ENCODE measurements around the gene MKKS.

Gene MKKS

GRCh38 chr20:10374036-10374435 lies 60.0 kb downstream of the MKKS start:
- DNase-seq (ENCODE audit: low read depth, low spot score) = no peak
- H3K4me1 ChIP-seq (ENCODE audit: control insufficient read depth, insufficient read depth, low read length) = no peaks in the 10 kb centered on the region
- no peaks in the 10 kb centered on the region for H3K36me3 ChIP-seq (ENCODE audit: control insufficient read depth, insufficient read depth, low read length)
- no CpG with 5 or more reads among the region's 2 CpGs for WGBS (ENCODE audit: insufficient coverage, insufficient read length)
- no peak overlapping the region for H3K4me3 ChIP-seq (ENCODE audit: low read length)
- no peak overlapping the region for H3K27ac ChIP-seq (ENCODE audit: low read length)
- H3K9me3 ChIP-seq (ENCODE audit: control insufficient read depth, insufficient read depth, low read length) = no peaks in the 10 kb centered on the region
- no peaks in the 10 kb centered on the region for H3K27me3 ChIP-seq (ENCODE audit: control insufficient read depth, insufficient read depth, low read length)

DNA sequence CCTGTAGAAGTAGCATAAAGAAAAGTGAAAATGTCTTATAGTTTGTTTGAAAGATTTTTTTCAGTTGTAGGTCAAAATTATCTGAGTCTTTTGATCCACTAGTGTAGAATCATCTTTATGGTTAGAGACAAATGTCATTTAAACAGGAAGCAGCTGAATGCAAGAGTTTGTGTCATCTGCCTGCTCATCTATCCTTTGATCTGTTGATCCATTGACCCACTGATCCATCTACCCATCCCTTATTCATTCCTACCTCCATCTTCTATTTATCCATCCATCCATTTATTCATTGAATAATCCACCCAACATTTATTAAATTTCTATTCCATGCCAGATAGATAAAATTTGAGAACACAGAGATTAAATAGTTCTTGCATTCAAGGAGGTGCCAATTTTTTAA lies 62.6 kb downstream of the MKKS start:
- H3K27me3 ChIP-seq (ENCODE audit: control insufficient read depth, insufficient read depth, low read length) = no peaks in the 10 kb centered on the region
- H3K9me3 ChIP-seq (ENCODE audit: control insufficient read depth, insufficient read depth, low read length) = no peaks in the 10 kb centered on the region
- no peak for DNase-seq (ENCODE audit: low read depth, low spot score)
- no peak overlapping the region for H3K4me3 ChIP-seq (ENCODE audit: low read length)
- H3K4me1 ChIP-seq (ENCODE audit: control insufficient read depth, insufficient read depth, low read length) = no peaks in the 10 kb centered on the region
- no peak overlapping the region for H3K27ac ChIP-seq (ENCODE audit: low read length)
- no peaks in the 10 kb centered on the region for H3K36me3 ChIP-seq (ENCODE audit: control insufficient read depth, insufficient read depth, low read length)

DNA sequence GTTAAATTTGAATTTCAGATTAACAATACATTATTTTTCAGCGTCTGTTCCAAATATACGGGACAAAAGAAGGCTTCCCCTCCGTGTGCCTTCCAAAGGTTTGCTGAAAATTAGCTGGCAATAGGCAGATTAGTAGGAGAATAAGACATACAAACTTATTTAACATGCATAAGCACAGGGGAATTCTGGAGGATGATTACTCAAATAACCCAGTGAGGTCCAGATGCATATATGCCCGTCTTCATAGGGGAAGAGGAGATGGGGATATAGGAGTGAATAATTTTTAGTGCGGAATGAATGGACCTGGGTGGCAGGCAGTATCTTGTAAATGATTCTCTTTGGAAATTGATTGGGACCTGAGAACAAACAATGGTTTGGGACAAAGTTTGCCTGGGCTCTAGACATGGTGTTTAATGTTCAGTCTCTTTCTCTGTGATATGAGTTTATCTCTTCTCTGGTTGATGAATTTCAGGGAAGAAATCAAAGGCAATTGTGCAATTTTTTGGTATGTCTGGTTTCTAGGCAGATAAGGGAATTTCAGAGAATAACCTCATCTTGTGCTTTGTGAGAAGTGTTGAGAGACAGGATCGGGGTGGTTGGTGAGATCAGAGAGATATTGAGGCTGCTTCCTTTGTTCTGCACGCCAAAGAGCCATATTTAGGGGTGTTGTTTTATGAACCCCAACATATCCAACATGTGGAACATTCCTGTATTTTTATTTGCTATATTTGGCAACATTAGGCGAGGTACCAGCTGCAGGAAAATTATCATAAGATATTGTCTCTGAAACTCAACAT lies 63.7 kb downstream of the MKKS start:
- no peak overlapping the region for H3K4me3 ChIP-seq (ENCODE audit: low read length)
- WGBS (ENCODE audit: insufficient coverage, insufficient read length) = 100% methylated on average over 1 of the region's 8 CpGs

GRCh38 chr20:10369723-10370090 lies 64.3 kb downstream of the MKKS start:
- Histone ChIP-seq H3K27me3 (ENCODE audit: control insufficient read depth, insufficient read depth, low read length) (no peaks in the 10 kb centered on the region), H3K4me3 (ENCODE audit: low read length) (no peak overlapping the region), H3K36me3 (ENCODE audit: control insufficient read depth, insufficient read depth, low read length) (no peaks in the 10 kb centered on the region), H3K4me1 (ENCODE audit: control insufficient read depth, insufficient read depth, low read length) (no peaks in the 10 kb centered on the region), H3K27ac (ENCODE audit: low read length) (no peak overlapping the region), H3K9me3 (ENCODE audit: control insufficient read depth, insufficient read depth, low read length) (no peaks in the 10 kb centered on the region)
- no peak for DNase-seq (ENCODE audit: low read depth, low spot score)
- no CpG with 5 or more reads among the region's 4 CpGs for WGBS (ENCODE audit: insufficient coverage, insufficient read length)

More for the DNA sequence above, 63.7 kb downstream of the MKKS start:
- Histone ChIP-seq H3K36me3 (ENCODE audit: control insufficient read depth, insufficient read depth, low read length) (no peaks in the 10 kb centered on the region), H3K4me1 (ENCODE audit: control insufficient read depth, insufficient read depth, low read length) (no peaks in the 10 kb centered on the region), H3K27ac (ENCODE audit: low read length) (no peak overlapping the region), H3K9me3 (ENCODE audit: control insufficient read depth, insufficient read depth, low read length) (no peaks in the 10 kb centered on the region), H3K27me3 (ENCODE audit: control insufficient read depth, insufficient read depth, low read length) (no peaks in the 10 kb centered on the region)
- DNase-seq (ENCODE audit: low read depth, low spot score) = no peak

DNA sequence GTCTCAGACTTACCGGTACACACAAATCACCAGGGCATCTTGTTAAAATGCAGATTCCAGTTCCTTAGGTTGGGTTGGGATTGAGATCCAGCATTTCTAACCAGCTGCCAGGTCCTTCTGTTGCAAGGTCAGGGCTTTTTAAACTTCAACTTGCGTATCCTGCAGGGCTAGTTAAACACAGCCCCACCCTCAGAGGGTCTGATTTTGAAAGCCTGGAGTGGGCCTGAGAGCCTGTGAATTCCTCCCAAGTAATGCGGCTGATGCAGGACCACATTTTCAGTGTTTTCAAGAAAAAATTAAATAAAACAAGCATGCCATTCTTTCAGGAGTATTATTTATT lies 65.3 kb downstream of the MKKS start:
- Histone ChIP-seq H3K27ac (ENCODE audit: low read length) (no peak overlapping the region), H3K9me3 (ENCODE audit: control insufficient read depth, insufficient read depth, low read length) (no peaks in the 10 kb centered on the region), H3K4me3 (ENCODE audit: low read length) (no peak overlapping the region), H3K4me1 (ENCODE audit: control insufficient read depth, insufficient read depth, low read length) (no peaks in the 10 kb centered on the region), H3K36me3 (ENCODE audit: control insufficient read depth, insufficient read depth, low read length) (no peaks in the 10 kb centered on the region), H3K27me3 (ENCODE audit: control insufficient read depth, insufficient read depth, low read length) (no peaks in the 10 kb centered on the region)
- WGBS (ENCODE audit: insufficient coverage, insufficient read length) = no CpG with 5 or more reads among the region's 3 CpGs
- DNase-seq (ENCODE audit: low read depth, low spot score) = no peak

DNA sequence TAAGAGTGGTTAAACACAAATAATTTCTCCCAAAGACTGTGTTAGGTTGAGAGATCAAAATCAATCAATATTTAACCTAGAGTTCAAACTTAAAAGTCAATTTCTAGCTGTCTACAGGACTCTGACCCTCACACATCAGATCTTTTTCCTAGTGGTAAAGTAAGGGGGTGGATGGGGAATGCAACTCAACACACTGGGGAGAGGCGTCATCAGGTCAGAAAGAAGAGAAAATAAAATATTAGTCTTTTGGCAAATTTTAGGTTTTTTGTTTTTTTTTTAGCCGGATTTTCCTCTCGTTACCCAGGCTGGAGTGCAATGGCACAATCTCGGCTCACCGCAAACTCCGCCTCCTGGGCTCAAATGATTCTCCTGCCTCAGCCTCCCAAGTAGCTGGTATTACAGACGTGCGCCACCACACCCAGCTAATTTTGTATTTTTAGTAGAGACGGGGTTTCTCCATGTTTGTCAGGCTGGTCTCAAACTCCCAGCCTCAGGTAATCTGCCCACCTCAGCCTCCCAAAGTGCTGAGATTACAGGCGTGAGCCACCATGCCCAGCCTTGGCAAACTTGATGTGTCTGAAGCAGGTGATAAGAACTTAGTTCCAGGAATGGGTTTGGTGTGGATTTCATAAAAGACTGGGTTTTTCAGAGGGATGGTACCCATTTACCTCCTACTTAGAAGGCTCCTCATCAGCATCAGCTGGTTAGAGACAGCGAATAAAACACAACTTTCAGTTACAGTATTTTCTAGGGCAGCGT lies 65.9 kb downstream of the MKKS start:
- Histone ChIP-seq H3K9me3 (ENCODE audit: control insufficient read depth, insufficient read depth, low read length) (no peaks in the 10 kb centered on the region), H3K27ac (ENCODE audit: low read length) (no peak overlapping the region), H3K4me3 (ENCODE audit: low read length) (no peak overlapping the region), H3K36me3 (ENCODE audit: control insufficient read depth, insufficient read depth, low read length) (no peaks in the 10 kb centered on the region), H3K27me3 (ENCODE audit: control insufficient read depth, insufficient read depth, low read length) (no peaks in the 10 kb centered on the region), H3K4me1 (ENCODE audit: control insufficient read depth, insufficient read depth, low read length) (no peaks in the 10 kb centered on the region)
- WGBS (ENCODE audit: insufficient coverage, insufficient read length) = no CpG with 5 or more reads among the region's 12 CpGs
- DNase-seq (ENCODE audit: low read depth, low spot score) = no peak

- Histone ChIP-seq H3K4me3 (ENCODE audit: low read length) (no peak overlapping the region), H3K27me3 (ENCODE audit: control insufficient read depth, insufficient read depth, low read length) (no peaks in the 10 kb centered on the region), H3K9me3 (ENCODE audit: control insufficient read depth, insufficient read depth, low read length) (no peaks in the 10 kb centered on the region), H3K4me1 (ENCODE audit: control insufficient read depth, insufficient read depth, low read length) (no peaks in the 10 kb centered on the region), H3K27ac (ENCODE audit: low read length) (no peak overlapping the region), H3K36me3 (ENCODE audit: control insufficient read depth, insufficient read depth, low read length) (no peaks in the 10 kb centered on the region)
- no peak for DNase-seq (ENCODE audit: low read depth, low spot score)
Measured at GRCh38 chr20:10367693-10367942, 66.4 kb downstream of the MKKS start.

DNA sequence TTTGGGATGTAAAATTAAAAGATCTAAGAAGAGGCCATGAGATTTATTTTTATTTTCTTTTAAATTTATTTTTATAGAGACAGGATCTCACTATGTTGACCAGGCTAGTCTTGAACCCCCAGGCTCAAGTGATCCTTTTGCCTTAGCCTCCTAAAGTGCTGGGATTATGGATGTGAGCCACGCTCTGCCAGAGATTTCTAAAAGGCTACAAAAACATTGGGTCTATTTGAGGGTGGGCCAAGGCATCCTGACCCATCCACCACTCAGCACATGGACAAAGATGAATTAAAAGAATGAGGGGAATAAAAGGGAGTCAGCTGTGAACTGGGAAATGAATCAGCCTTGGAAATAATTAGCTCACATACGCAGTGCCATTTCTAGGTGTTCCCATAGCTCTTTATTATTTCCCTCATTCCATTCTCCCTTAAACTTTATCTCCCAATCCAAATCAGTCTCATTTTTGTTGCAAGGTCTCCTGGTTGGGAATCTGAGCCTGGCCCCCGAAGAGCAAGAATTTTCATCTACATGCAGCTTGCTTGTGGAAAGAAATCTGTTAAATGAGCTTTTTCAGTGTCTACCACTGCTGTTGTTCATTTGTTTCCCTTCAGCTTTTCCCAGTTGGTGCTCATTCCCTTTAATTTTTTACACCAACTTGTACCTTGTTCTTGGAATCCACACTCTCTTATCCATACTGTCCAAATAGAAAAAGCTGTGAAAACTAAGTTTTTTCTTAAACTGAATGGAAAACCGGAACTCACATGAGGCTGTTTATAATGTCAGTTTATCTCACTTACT lies 66.9 kb downstream of the MKKS start:
- no peaks in the 10 kb centered on the region for H3K27me3 ChIP-seq (ENCODE audit: control insufficient read depth, insufficient read depth, low read length)
- no peaks in the 10 kb centered on the region for H3K36me3 ChIP-seq (ENCODE audit: control insufficient read depth, insufficient read depth, low read length)
- no peak overlapping the region for H3K4me3 ChIP-seq (ENCODE audit: low read length)
- H3K4me1 ChIP-seq (ENCODE audit: control insufficient read depth, insufficient read depth, low read length) = no peaks in the 10 kb centered on the region
- no peaks in the 10 kb centered on the region for H3K9me3 ChIP-seq (ENCODE audit: control insufficient read depth, insufficient read depth, low read length)
- DNase-seq (ENCODE audit: low read depth, low spot score) = no peak
- no peak overlapping the region for H3K27ac ChIP-seq (ENCODE audit: low read length)
- no CpG with 5 or more reads among the region's 4 CpGs for WGBS (ENCODE audit: insufficient coverage, insufficient read length)

DNA sequence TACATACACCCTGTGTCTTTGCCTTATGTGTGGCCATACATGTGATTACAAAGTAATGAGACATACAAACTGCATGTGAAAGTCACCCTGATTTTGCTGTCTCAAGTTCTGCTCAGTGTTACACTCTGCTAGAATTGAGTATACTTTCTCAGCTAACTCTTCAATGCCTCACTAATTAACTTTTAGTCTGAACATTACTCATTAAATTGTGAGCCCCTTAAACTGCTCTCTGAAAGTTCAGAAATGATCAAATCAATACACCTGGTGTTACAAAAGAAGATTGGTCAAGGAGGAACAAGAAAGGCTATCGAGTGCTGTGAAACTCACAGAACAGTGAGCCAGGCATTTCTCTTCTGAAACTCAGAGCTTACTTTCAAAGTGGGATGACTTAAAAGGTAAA lies 71.3 kb downstream of the MKKS start:
- H3K27ac ChIP-seq (ENCODE audit: low read length) = no peak overlapping the region
- H3K4me3 ChIP-seq (ENCODE audit: low read length) = no peak overlapping the region
- no peaks in the 10 kb centered on the region for H3K36me3 ChIP-seq (ENCODE audit: control insufficient read depth, insufficient read depth, low read length)
- no peaks in the 10 kb centered on the region for H3K9me3 ChIP-seq (ENCODE audit: control insufficient read depth, insufficient read depth, low read length)
- H3K4me1 ChIP-seq (ENCODE audit: control insufficient read depth, insufficient read depth, low read length) = no peaks in the 10 kb centered on the region
- H3K27me3 ChIP-seq (ENCODE audit: control insufficient read depth, insufficient read depth, low read length) = no peaks in the 10 kb centered on the region
- no CpG with 5 or more reads among the region's 1 CpG for WGBS (ENCODE audit: insufficient coverage, insufficient read length)
- no peak for DNase-seq (ENCODE audit: low read depth, low spot score)

GRCh38 chr20:10360878-10361277 lies 73.1 kb downstream of the MKKS start:
- H3K27me3 ChIP-seq (ENCODE audit: control insufficient read depth, insufficient read depth, low read length) = no peaks in the 10 kb centered on the region
- H3K4me1 ChIP-seq (ENCODE audit: control insufficient read depth, insufficient read depth, low read length) = no peaks in the 10 kb centered on the region
- no peaks in the 10 kb centered on the region for H3K36me3 ChIP-seq (ENCODE audit: control insufficient read depth, insufficient read depth, low read length)
- no peak for DNase-seq (ENCODE audit: low read depth, low spot score)
- no peak overlapping the region for H3K27ac ChIP-seq (ENCODE audit: low read length)
- no peaks in the 10 kb centered on the region for H3K9me3 ChIP-seq (ENCODE audit: control insufficient read depth, insufficient read depth, low read length)
- H3K4me3 ChIP-seq (ENCODE audit: low read length) = no peak overlapping the region
- WGBS (ENCODE audit: insufficient coverage, insufficient read length) = no CpG with 5 or more reads among the region's 1 CpG

Measured in iPS DF 6.9 (cell line).